Measurements from ENCODE around the gene ARID4A.
A peak's percentile ranks its signal among the peaks of the same experiment; 100 is the strongest.

DNA sequence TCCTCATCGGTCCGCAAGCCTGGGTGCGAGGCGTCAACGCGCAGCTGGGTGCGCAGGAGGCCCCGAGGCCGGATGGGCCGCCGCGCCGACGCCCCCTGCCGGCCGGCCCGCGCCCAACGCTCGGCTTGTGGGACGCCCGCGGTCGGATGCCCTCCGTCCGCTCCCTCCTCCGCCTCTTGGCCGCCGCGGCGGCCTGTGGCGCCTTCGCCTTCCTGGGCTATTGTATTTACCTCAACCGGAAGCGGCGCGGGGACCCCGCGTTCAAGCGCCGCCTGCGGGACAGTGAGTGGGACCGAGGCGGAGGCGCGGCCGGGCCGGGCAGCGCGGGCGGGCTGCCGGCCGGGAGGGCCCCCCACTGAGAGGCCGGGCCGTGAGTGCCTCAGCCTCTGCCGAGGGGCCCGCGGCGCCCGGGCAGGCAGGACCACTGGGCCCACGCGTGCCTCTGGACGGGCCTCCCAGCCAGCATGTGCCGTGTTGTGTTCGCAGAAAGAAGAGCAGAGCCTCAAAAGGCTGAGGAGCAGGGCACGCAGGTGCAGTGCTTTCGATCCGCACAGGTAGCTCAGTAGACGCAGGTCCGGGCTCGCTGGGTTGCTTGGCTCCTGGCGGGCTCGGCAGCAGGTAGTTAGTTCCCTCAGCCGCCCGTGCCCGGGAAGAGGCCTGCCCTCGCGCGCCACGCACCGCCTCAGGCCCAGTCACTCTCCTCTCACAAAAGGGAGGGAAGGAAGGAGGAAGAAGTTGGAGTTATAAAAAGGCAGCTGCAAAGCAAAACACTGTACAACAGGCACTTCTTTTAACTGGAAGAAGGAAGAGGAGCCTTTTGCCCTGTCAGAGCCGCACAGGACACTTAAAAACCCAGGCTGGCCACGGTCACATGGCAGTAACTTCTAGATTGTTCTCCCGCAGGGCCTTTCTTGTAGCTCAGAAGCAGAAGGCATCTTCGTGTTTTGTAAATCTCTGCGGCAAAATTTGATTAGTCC is 97.7 kb downstream of the ARID4A start, which contains the start of gene TOMM20L:
- TF ChIP-seq, protein P1, sequence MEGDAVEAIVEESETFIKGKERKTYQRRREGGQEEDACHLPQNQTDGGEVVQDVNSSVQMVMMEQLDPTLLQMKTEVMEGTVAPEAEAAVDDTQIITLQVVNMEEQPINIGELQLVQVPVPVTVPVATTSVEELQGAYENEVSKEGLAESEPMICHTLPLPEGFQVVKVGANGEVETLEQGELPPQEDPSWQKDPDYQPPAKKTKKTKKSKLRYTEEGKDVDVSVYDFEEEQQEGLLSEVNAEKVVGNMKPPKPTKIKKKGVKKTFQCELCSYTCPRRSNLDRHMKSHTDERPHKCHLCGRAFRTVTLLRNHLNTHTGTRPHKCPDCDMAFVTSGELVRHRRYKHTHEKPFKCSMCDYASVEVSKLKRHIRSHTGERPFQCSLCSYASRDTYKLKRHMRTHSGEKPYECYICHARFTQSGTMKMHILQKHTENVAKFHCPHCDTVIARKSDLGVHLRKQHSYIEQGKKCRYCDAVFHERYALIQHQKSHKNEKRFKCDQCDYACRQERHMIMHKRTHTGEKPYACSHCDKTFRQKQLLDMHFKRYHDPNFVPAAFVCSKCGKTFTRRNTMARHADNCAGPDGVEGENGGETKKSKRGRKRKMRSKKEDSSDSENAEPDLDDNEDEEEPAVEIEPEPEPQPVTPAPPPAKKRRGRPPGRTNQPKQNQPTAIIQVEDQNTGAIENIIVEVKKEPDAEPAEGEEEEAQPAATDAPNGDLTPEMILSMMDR (IDR thresholded peaks at IDR 0.05): peak in 5 of 6 experiments; percentile 1 to 94 (median 85)
- TF ChIP-seq POLR2A (IDR thresholded peaks at IDR 0.05): peak; percentile 23 to 45

All from adrenal gland (tissue), 5 donors.